Body of pancreas (tissue), 4 donors: ENCODE results near the gene IGFN1.

Source experiments
- CTCF ChIP-seq, 7 experiments: fragments of 450-650 bp in 4 of 7; fragments of 200-600 bp in 3 of 7; sonication (generic) in 3 of 7; IDR thresholded peaks; one replicate each; pipeline ENCODE4 v1.5.1; 2016 to 2019; ENCODE audit warnings: antibody characterized with exemption in 7 of 7
- POLR2A ChIP-seq, 3 donors: fragments of 450-650 bp; IDR thresholded peaks; one replicate each; pipeline ENCODE4 v1.6.1; 2016; ENCODE audit warnings: antibody characterized with exemption in 3 of 3, mild to moderate bottlenecking in 2 of 3

- TF ChIP-seq CTCF (IDR thresholded peaks at IDR 0.05), result no peak
- TF ChIP-seq POLR2A (IDR thresholded peaks at IDR 0.05), result no peak
These were observed at the start of gene IGFN1 for GRCh38 chr1:201190624-201191051.
